ENCODE data around the gene KLHL1.

Gene KLHL1

GRCh38 chr13:70016116-70016515, 92.1 kb downstream of the KLHL1 start:
- DNase-seq (ENCODE audit: low read depth) = no peak

- DNase-seq (ENCODE audit: low read depth) = no peak
These were observed 93.9 kb downstream of the KLHL1 start for GRCh38 chr13:70014337-70014736.

- DNase-seq (ENCODE audit: low read depth) = no peak
These were observed 108.4 kb downstream of the KLHL1 start for GRCh38 chr13:69999875-70000274.

GRCh38 chr13:69997061-69997460, 111.2 kb downstream of the KLHL1 start:
- DNase-seq (ENCODE audit: low read depth) = no peak

- no peak for DNase-seq (ENCODE audit: low read depth)
These were observed 127.5 kb downstream of the KLHL1 start for GRCh38 chr13:69980799-69981198.

- DNase-seq (ENCODE audit: low read depth) = no peak
These were observed 132.8 kb downstream of the KLHL1 start for GRCh38 chr13:69975496-69975895.

GRCh38 chr13:69970520-69970919, 137.7 kb downstream of the KLHL1 start:
- no peak for DNase-seq (ENCODE audit: low read depth)

GRCh38 chr13:69959046-69959445, 149.2 kb downstream of the KLHL1 start:
- no peak for DNase-seq (ENCODE audit: low read depth)

GRCh38 chr13:69956839-69957238, 151.4 kb downstream of the KLHL1 start:
- DNase-seq (ENCODE audit: low read depth) = no peak

- DNase-seq (ENCODE audit: low read depth) = no peak
These were observed 151.9 kb downstream of the KLHL1 start for GRCh38 chr13:69956349-69956748.

- no peak for DNase-seq (ENCODE audit: low read depth)
These were observed 153.0 kb downstream of the KLHL1 start for GRCh38 chr13:69955271-69955670.

- no peak for DNase-seq (ENCODE audit: low read depth)
These were observed 156.8 kb downstream of the KLHL1 start for GRCh38 chr13:69951412-69951811.

GRCh38 chr13:69950160-69950559, 158.1 kb downstream of the KLHL1 start:
- no peak for DNase-seq (ENCODE audit: low read depth)

- DNase-seq (ENCODE audit: low read depth) = no peak
These were observed 160.2 kb downstream of the KLHL1 start for GRCh38 chr13:69948016-69948415.

GRCh38 chr13:69947582-69947981, 160.7 kb downstream of the KLHL1 start:
- DNase-seq (ENCODE audit: low read depth) = no peak

- no peak for DNase-seq (ENCODE audit: low read depth)
These were observed 161.7 kb downstream of the KLHL1 start for GRCh38 chr13:69946511-69946910.

- no peak for DNase-seq (ENCODE audit: low read depth)
These were observed 173.2 kb downstream of the KLHL1 start for GRCh38 chr13:69935043-69935442.

- no peak for DNase-seq (ENCODE audit: low read depth)
These were observed 180.0 kb downstream of the KLHL1 start for GRCh38 chr13:69928262-69928661.

- DNase-seq (ENCODE audit: low read depth) = no peak
These were observed 187.1 kb downstream of the KLHL1 start for GRCh38 chr13:69921156-69921555.

GRCh38 chr13:69912630-69913029, 195.6 kb downstream of the KLHL1 start:
- no peak for DNase-seq (ENCODE audit: low read depth)

- DNase-seq (ENCODE audit: low read depth) = no peak
These were observed 197.5 kb downstream of the KLHL1 start for GRCh38 chr13:69910800-69911199.

- DNase-seq (ENCODE audit: low read depth) = no peak
These were observed 203.5 kb downstream of the KLHL1 start for GRCh38 chr13:69904784-69905183.

GRCh38 chr13:69903081-69903480, 205.2 kb downstream of the KLHL1 start:
- DNase-seq (ENCODE audit: low read depth) = no peak

GRCh38 chr13:69882451-69882850, 225.8 kb downstream of the KLHL1 start:
- no peak for DNase-seq (ENCODE audit: low read depth)

GRCh38 chr13:69879936-69880335, 228.3 kb downstream of the KLHL1 start:
- no peak for DNase-seq (ENCODE audit: low read depth)

Measured in stimulated activated CD8-positive, alpha-beta memory T cell treated with anti-CD3 and anti-CD28 coated beads, Interleukin-15, amount 100 ng/mL, for 24 hours (primary cell).